K562 (cell line): Measurements from ENCODE around the gene SEMA6C. TPM values are rescaled to one million over a fixed set of nuclear protein-coding genes. Genes with fewer than 3 reads are reported as not detected.

Source experiments
- ATAC-seq: fragments of 200-7000 bp; cut with Tn5 transposase; 3 replicates; pipeline ENCODE4 v1.9.1; 2020; ENCODE audit warnings: moderate library complexity
- BruUV-seq: library from RNA; stranded (reverse); fragments of 400-500 nt; replicated peaks from 2 replicates; lab custom pipeline; 2021; lab: Mats Ljungman, UMichigan
- CTCF ChIA-PET: fragments of 300-600 bp; formaldehyde crosslinking; extraction: SDS; loops from one replicate; lab custom pipeline; 2021; ENCODE audit warnings: low intra/inter-chr PET ratio; lab: Yijun Ruan, JAX
- POLR2A ChIA-PET: fragments of 300-600, 350-650 bp; sonication (Branson Sonifier 250); formaldehyde crosslinking; extraction: SDS; loops from one replicate; lab custom pipeline; 2021; ENCODE audit warnings: antibody characterized with exemption, inconsistent platforms; lab: Yijun Ruan, JAX
- DNase-seq, 4 experiments: peaks; one replicate each; pipeline versions ENCODE4 v3.0.0 to v3.0.0-alpha.2; 2011 to 2018; ENCODE audit warnings: low spot score in 3 of 4, mixed read lengths in 3 of 4; ENCODE audit errors: extremely low read depth in 1 of 4
- FAIRE-seq: peaks from 2 replicates; lab custom pipeline; 2011; peaks lifted over from hg19 to GRCh38; lab: Jason Lieb, UNC
- H2AFZ ChIP-seq: 2 replicates; pipeline ENCODE4 v1.6.0; 2011; ENCODE audit warnings: low read depth, low read length, control low read depth, inconsistent platforms
- H3K27ac ChIP-seq: fragments of 200-600 bp; 3 replicates; pipeline ENCODE4 v1.8.0; 2011; ENCODE audit warnings: low read depth, mild to moderate bottlenecking, control low read depth, inconsistent platforms, low read length, moderate library complexity, mixed read lengths; ENCODE audit errors: extremely low read depth
- H3K27me3 ChIP-seq, 2 experiments: fragments of 300-600 bp in 1 of 2; 2 replicates in 1 of 2; 3 replicates in 1 of 2; pipeline versions ENCODE4 v1.6.0 to v1.8.0; 2011; ENCODE audit warnings: inconsistent platforms in 2 of 2, low read length in 2 of 2, mild to moderate bottlenecking in 1 of 2, mixed read lengths in 1 of 2, moderate library complexity in 1 of 2; ENCODE audit not compliant: control insufficient read depth in 2 of 2, insufficient read depth in 2 of 2
- H3K36me3 ChIP-seq: fragments of 300-600 bp; 3 replicates; pipeline ENCODE4 v1.8.0; 2011; ENCODE audit warnings: mild to moderate bottlenecking, low read length, inconsistent platforms; ENCODE audit not compliant: control insufficient read depth, insufficient read depth
- H3K4me1 ChIP-seq, 2 experiments: fragments of 200-600 bp in 1 of 2; replicated peaks in 1 of 2; 2 replicates in 1 of 2; 3 replicates in 1 of 2; pipeline versions ENCODE4 v1.5.1 to v1.8.0; 2011; ENCODE audit warnings: inconsistent platforms in 2 of 2, low read length in 2 of 2, mild to moderate bottlenecking in 1 of 2, mixed read lengths in 1 of 2, moderate library complexity in 1 of 2; ENCODE audit not compliant: control insufficient read depth in 2 of 2, insufficient read depth in 2 of 2
- H3K4me2 ChIP-seq: 2 replicates; pipeline ENCODE4 v1.6.1; 2011; ENCODE audit warnings: low read length, control low read depth, inconsistent platforms, mixed read lengths; ENCODE audit not compliant: insufficient read depth
- H3K4me3 ChIP-seq: fragments of 200-600 bp; sonication (generic), shearing (Covaris generic); 2 replicates; pipeline ENCODE4 v1.5.1; 2016; ENCODE audit warnings: control low read depth, inconsistent platforms
- H3K79me2 ChIP-seq: fragments of 200-600 bp; 3 replicates; pipeline ENCODE4 v1.8.0; 2011; ENCODE audit warnings: low read length, inconsistent platforms; ENCODE audit not compliant: control insufficient read depth, insufficient read depth
- H3K9ac ChIP-seq, 2 experiments: 2 replicates each; pipeline versions ENCODE4 v1.6.0 to v1.6.1; 2011; ENCODE audit warnings: low read depth in 2 of 2, low read length in 2 of 2, control low read depth in 1 of 2, inconsistent platforms in 1 of 2, mild to moderate bottlenecking in 1 of 2, mixed read lengths in 1 of 2; ENCODE audit not compliant: insufficient read depth in 1 of 2
- H3K9me1 ChIP-seq: one replicate; pipeline ENCODE4 v1.6.0; 2011; ENCODE audit warnings: inconsistent platforms, mild to moderate bottlenecking, low read length, moderate library complexity; ENCODE audit not compliant: control insufficient read depth, insufficient read depth
- H3K9me3 ChIP-seq: replicated peaks from 2 replicates; pipeline ENCODE4 v1.5.1; 2011; ENCODE audit warnings: low read depth, low read length, inconsistent platforms; ENCODE audit not compliant: control insufficient read depth, insufficient read depth
- H4K20me1 ChIP-seq: replicated peaks from 2 replicates; pipeline ENCODE4 v1.6.1; 2011; ENCODE audit warnings: low read length, inconsistent platforms, mixed read lengths; ENCODE audit not compliant: control insufficient read depth, insufficient read depth
- GTF2A2 ChIP-seq: IDR thresholded peaks from 2 replicates; pipeline ENCODE4 v1.6.1; 2016; ENCODE audit warnings: mild to moderate bottlenecking, missing genetic modification characterization, missing compliant biosample characterization
- KAT8 ChIP-seq: fragments of 450-650 bp; IDR thresholded peaks from 2 replicates; pipeline ENCODE4 v1.6.1; 2016; ENCODE audit warnings: low read depth, mild to moderate bottlenecking
- MYNN ChIP-seq, 2 experiments: sonication (generic); formaldehyde crosslinking in 1 of 2; IDR thresholded peaks; 2 replicates each; pipeline versions ENCODE4 v1.5.0 to v1.6.1; 2016 to 2020; ENCODE audit warnings: antibody characterized with exemption in 1 of 2, missing genetic modification reagents in 1 of 2
- NBN ChIP-seq: fragments of 450-650 bp; IDR thresholded peaks from 2 replicates; pipeline ENCODE4 v1.6.1; 2016; ENCODE audit warnings: low read depth, mild to moderate bottlenecking
- NEUROD1 ChIP-seq: fragments of 150-350 bp; IDR thresholded peaks from 2 replicates; pipeline ENCODE4 v1.6.1; 2014; ENCODE audit warnings: borderline replicate concordance, low read length, low read depth; ENCODE audit not compliant: partially characterized antibody
- PHF21A ChIP-seq: fragments of 450-650 bp; IDR thresholded peaks from 2 replicates; pipeline ENCODE4 v1.6.1; 2017; ENCODE audit warnings: low read depth, borderline replicate concordance
- PTTG1 ChIP-seq: fragments of 450-650 bp; IDR thresholded peaks from 2 replicates; pipeline ENCODE4 v1.6.1; 2016; ENCODE audit warnings: low read depth, mild to moderate bottlenecking, missing genetic modification characterization, missing compliant biosample characterization
- SAFB2 ChIP-seq: fragments of 200-400 bp; formaldehyde crosslinking; IDR thresholded peaks from 2 replicates; pipeline ENCODE4 v1.6.1; 2018; ENCODE audit warnings: borderline replicate concordance, low read length, low read depth, moderate library complexity; ENCODE audit not compliant: severe bottlenecking
- SP1 ChIP-seq: sonication (generic); formaldehyde crosslinking; IDR thresholded peaks from 2 replicates; pipeline ENCODE4 v1.8.1; 2022; ENCODE audit warnings: mild to moderate bottlenecking, missing genetic modification reagents
- ZBTB7A ChIP-seq: IDR thresholded peaks from 2 replicates; pipeline ENCODE4 v1.6.1; 2011; ENCODE audit warnings: low read depth, mild to moderate bottlenecking, low read length, moderate library complexity, borderline replicate concordance; ENCODE audit not compliant: control insufficient read depth
- ZNF217 ChIP-seq: sonication (generic); formaldehyde crosslinking; IDR thresholded peaks from 2 replicates; pipeline ENCODE4 v1.8.0; 2022; ENCODE audit warnings: mild to moderate bottlenecking, missing genetic modification reagents
- ZNF224 ChIP-seq: sonication (generic); formaldehyde crosslinking; IDR thresholded peaks from 2 replicates; pipeline ENCODE4 v1.8.0; 2022; ENCODE audit warnings: mild to moderate bottlenecking, missing genetic modification reagents
- ZNF282 ChIP-seq: sonication (generic); formaldehyde crosslinking; IDR thresholded peaks from 2 replicates; pipeline ENCODE4 v1.8.1; 2023; ENCODE audit warnings: missing genetic modification reagents
- ZNF3 ChIP-seq: fragments of 250-450 bp; sonication (Bioruptor Pico); IDR thresholded peaks from 2 replicates; pipeline ENCODE4 v1.5.0; 2021; ENCODE audit warnings: mild to moderate bottlenecking, moderate library complexity
- WGBS: fragments of 100-300 bp; shearing (Covaris generic); methylation state at CpG from one replicate; pipeline ENCODE4 v1.1.6; 2016; ENCODE audit warnings: low coverage, mixed read lengths; ENCODE audit not compliant: insufficient coverage; ENCODE audit errors: missing lambda C conversion rate; 5-methylcytosine and 5-hydroxymethylcytosine counted together
- in situ Hi-C: fragments of 300-500 bp; cut with MboI; formaldehyde crosslinking; loops from 4 replicates; pipeline ENCODE4 v1.15.0; 2018; ENCODE audit warnings: inconsistent platforms, mixed read lengths
- intact Hi-C: fragments of 100-400 bp; cut with micrococcal nuclease; formaldehyde crosslinking; loops from 2 replicates; pipeline ENCODE4 v1.14.2; 2022
- polyA plus RNA-seq, 8 experiments: library from polyadenylated mRNA; depleted of rRNA in 4 of 8; stranded (reverse) in 5 of 8; unstranded in 3 of 8; fragments of >200 nt; fragmentation: Nextera tagmentation in 2 of 8; fragmentation: Illumina TruSeq in 1 of 8; extraction: Ambion mirVana in 2 of 8; extraction: Trizol in 1 of 8; gene quantifications; 2 replicates each; pipeline versions ENCODE4 v1.2.1 to v1.2.3, GENCODE V29; 2011 to 2014; ENCODE audit warnings: inconsistent platforms in 1 of 8, missing spikeins in 1 of 8
- total RNA-seq, 7 experiments: library from RNA; depleted of rRNA in 6 of 7; stranded (reverse); fragments of >200 nt in 6 of 7; fragmentation: Illumina TruSeq in 2 of 7; extraction: Trizol in 2 of 7; gene quantifications; 2 replicates each; pipeline versions ENCODE4 v1.2.1 to v1.2.3, GENCODE V29; 2011 to 2021; ENCODE audit warnings: low replicate concordance in 1 of 7
- TF ChIP-seq, protein P1 (sequence below), 2 experiments: fragments of 450-650 bp; IDR thresholded peaks; 2 replicates each; pipeline ENCODE4 v1.6.1; 2018; ENCODE audit warnings: mild to moderate bottlenecking in 2 of 2, low read depth in 1 of 2; ENCODE audit not compliant: partially characterized antibody in 2 of 2
- TF ChIP-seq, protein P2 (sequence below): sonication (generic); formaldehyde crosslinking; IDR thresholded peaks from 2 replicates; pipeline ENCODE4 v1.5.0; 2020; ENCODE audit warnings: missing genetic modification reagents

The SEMA6C gene
- total and polyA plus RNA-seq, 9 of the 15 experiments (the other 6 are each of a cell fraction or from before 2014, with no cell fraction given), result 0.03 to 4.6 (median 0.95) TPM

DNA sequence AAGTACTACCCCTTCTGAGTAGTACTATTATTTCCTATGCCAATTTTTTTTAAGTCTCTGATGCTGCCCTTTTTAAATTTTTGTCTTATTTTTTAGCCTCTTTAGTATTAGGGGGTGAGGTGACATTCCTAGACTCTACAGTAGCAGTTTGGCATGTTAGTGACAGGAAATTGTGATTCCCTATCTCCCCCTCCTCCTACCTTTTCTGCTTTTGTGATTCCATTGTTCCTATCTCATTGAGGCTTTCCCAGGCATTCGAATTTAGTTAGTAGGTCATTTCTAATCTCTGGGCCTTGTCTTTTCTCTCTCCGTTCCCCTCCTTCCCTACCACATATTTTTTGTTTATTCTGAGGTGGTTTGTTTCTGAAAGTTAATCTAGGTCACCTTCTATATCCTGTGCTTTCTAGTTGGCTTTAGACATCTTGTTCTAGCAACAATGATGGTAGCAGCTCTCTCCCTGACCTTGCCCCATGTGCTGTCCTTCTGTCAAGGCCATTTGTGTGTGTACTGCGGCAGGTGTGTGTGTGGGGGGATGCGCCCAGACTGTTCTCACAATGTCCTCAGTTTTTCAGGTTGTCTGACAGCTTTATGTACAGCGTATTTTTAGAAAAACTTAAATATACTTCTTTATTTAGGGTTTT is 21.5 kb downstream of the SEMA6C start:
- 63% methylated on average over 5 of the region's 5 CpGs for WGBS
- no peak for ATAC-seq
- POLR2A ChIA-PET, result interaction anchor here (0.6 to 1.4 kb wide), 4 partner anchors 10 to 290 kb away, joined by 3 to 4 read pairs (median 3); no protein-coding TSS in a partner anchor
- TF ChIP-seq MYNN (IDR thresholded peaks at IDR 0.05) (no peak), MYNN (CRISPR knock-in tag; IDR thresholded peaks at IDR 0.05) (no peak), ZNF217 (CRISPR knock-in tag) (no peak), KAT8 (no peak), ZNF3 (CRISPR knock-in tag) (no peak), NEUROD1 (no peak), ZBTB7A (no peak), ZNF282 (no peak), PHF21A (no peak), NBN (no peak), PTTG1 (no peak), SP1 (CRISPR knock-in tag) (no peak), GTF2A2 (no peak), SAFB2 (no peak), ZNF224 (CRISPR knock-in tag) (no peak)
- TF ChIP-seq, protein P1, sequence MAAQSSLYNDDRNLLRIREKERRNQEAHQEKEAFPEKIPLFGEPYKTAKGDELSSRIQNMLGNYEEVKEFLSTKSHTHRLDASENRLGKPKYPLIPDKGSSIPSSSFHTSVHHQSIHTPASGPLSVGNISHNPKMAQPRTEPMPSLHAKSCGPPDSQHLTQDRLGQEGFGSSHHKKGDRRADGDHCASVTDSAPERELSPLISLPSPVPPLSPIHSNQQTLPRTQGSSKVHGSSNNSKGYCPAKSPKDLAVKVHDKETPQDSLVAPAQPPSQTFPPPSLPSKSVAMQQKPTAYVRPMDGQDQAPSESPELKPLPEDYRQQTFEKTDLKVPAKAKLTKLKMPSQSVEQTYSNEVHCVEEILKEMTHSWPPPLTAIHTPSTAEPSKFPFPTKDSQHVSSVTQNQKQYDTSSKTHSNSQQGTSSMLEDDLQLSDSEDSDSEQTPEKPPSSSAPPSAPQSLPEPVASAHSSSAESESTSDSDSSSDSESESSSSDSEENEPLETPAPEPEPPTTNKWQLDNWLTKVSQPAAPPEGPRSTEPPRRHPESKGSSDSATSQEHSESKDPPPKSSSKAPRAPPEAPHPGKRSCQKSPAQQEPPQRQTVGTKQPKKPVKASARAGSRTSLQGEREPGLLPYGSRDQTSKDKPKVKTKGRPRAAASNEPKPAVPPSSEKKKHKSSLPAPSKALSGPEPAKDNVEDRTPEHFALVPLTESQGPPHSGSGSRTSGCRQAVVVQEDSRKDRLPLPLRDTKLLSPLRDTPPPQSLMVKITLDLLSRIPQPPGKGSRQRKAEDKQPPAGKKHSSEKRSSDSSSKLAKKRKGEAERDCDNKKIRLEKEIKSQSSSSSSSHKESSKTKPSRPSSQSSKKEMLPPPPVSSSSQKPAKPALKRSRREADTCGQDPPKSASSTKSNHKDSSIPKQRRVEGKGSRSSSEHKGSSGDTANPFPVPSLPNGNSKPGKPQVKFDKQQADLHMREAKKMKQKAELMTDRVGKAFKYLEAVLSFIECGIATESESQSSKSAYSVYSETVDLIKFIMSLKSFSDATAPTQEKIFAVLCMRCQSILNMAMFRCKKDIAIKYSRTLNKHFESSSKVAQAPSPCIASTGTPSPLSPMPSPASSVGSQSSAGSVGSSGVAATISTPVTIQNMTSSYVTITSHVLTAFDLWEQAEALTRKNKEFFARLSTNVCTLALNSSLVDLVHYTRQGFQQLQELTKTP (IDR thresholded peaks at IDR 0.05; ENCODE audit: low read depth in 1 of 2, partially characterized antibody in 2 of 2), result no peak
- TF ChIP-seq, protein P2, sequence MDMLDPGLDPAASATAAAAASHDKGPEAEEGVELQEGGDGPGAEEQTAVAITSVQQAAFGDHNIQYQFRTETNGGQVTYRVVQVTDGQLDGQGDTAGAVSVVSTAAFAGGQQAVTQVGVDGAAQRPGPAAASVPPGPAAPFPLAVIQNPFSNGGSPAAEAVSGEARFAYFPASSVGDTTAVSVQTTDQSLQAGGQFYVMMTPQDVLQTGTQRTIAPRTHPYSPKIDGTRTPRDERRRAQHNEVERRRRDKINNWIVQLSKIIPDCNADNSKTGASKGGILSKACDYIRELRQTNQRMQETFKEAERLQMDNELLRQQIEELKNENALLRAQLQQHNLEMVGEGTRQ (CRISPR knock-in tag), result no peak

More for the DNA sequence above, 21.5 kb downstream of the SEMA6C start:
- DNase-seq (peak in 1 of 4 experiments; percentile 7), FAIRE-seq (no peak)
- Histone ChIP-seq H3K4me1 (no peaks in the 10 kb centered on the region; a peak in 2 of 5 replicates), H2AFZ (no peak overlapping the region), H4K20me1 (no peaks in the 10 kb centered on the region), H3K27me3 (no peaks in the 10 kb centered on the region), H3K9me1 (no peaks in the 10 kb centered on the region), H3K27ac (no peak overlapping the region), H3K4me2 (no peak overlapping the region), H3K79me2 (no peaks in the 10 kb centered on the region), H3K36me3 (no peaks in the 10 kb centered on the region), H3K9ac (no peak overlapping the region), H3K9me3 (no peaks in the 10 kb centered on the region), H3K4me3 (no peak overlapping the region)
- BruUV-seq, result no TSS peak
- intact Hi-C loops (no loop called here), in situ Hi-C loops (no loop called here)
- CTCF ChIA-PET, result no interaction called here
